ENCODE results near the gene KIAA1328.

GRCh38 chr18:37259711-37260110, 430.8 kb downstream of the KIAA1328 start:
- TF ChIP-seq, protein P1, sequence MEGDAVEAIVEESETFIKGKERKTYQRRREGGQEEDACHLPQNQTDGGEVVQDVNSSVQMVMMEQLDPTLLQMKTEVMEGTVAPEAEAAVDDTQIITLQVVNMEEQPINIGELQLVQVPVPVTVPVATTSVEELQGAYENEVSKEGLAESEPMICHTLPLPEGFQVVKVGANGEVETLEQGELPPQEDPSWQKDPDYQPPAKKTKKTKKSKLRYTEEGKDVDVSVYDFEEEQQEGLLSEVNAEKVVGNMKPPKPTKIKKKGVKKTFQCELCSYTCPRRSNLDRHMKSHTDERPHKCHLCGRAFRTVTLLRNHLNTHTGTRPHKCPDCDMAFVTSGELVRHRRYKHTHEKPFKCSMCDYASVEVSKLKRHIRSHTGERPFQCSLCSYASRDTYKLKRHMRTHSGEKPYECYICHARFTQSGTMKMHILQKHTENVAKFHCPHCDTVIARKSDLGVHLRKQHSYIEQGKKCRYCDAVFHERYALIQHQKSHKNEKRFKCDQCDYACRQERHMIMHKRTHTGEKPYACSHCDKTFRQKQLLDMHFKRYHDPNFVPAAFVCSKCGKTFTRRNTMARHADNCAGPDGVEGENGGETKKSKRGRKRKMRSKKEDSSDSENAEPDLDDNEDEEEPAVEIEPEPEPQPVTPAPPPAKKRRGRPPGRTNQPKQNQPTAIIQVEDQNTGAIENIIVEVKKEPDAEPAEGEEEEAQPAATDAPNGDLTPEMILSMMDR (IDR thresholded peaks at IDR 0.05 in 2 of 3, conservative IDR thresholded peaks at IDR 0.05 in 1 of 3; ENCODE audit: insufficient read depth in 2 of 3, low read depth in 1 of 3, low read length in 3 of 3): no peak
- TF ChIP-seq ZNF24 (IDR thresholded peaks at IDR 0.05): no peak
- TF ChIP-seq, protein P2, sequence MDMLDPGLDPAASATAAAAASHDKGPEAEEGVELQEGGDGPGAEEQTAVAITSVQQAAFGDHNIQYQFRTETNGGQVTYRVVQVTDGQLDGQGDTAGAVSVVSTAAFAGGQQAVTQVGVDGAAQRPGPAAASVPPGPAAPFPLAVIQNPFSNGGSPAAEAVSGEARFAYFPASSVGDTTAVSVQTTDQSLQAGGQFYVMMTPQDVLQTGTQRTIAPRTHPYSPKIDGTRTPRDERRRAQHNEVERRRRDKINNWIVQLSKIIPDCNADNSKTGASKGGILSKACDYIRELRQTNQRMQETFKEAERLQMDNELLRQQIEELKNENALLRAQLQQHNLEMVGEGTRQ (CRISPR knock-in tag; IDR thresholded peaks at IDR 0.05): no peak
- TF ChIP-seq TRIM24 (IDR thresholded peaks at IDR 0.05): no peak
- no peak for TF ChIP-seq POLR2A (conservative IDR thresholded peaks at IDR 0.05)
- TF ChIP-seq EZH2 (IDR thresholded peaks at IDR 0.05; ENCODE audit: borderline replicate concordance, low read depth, low read length): no peak
- TF ChIP-seq SRF (CRISPR knock-in tag; IDR thresholded peaks at IDR 0.05): no peak
- TF ChIP-seq, protein P3, sequence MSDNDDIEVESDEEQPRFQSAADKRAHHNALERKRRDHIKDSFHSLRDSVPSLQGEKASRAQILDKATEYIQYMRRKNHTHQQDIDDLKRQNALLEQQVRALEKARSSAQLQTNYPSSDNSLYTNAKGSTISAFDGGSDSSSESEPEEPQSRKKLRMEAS (CRISPR knock-in tag; IDR thresholded peaks at IDR 0.05): no peak
- no peak for TF ChIP-seq TAF7 (tag; IDR thresholded peaks at IDR 0.05)
- TF ChIP-seq MAFG (tag; conservative IDR thresholded peaks at IDR 0.05): no peak
- no peak for TF ChIP-seq ZNF507 (tag; conservative IDR thresholded peaks at IDR 0.05)

All from K562 (cell line).